Smooth muscle cell (in vitro differentiated cells): ENCODE results near the gene ADSS1. TPM values are rescaled to one million over a fixed set of nuclear protein-coding genes. Genes with fewer than 3 reads are reported as not detected.

Experiments used
- DNase-seq: peaks from one replicate; lab custom pipeline; 2025; ENCODE audit not compliant: unreplicated experiment; lab: John Stamatoyannopoulos, UW
- H2AFZ ChIP-seq: fragments of 200-600 bp; sonication (generic); 2 replicates; pipeline ENCODE4 v1.6.0; 2016; ENCODE audit warnings: antibody characterized with exemption, low read depth, mild to moderate bottlenecking
- H3F3A ChIP-seq: fragments of 200-600 bp; sonication (generic); 2 replicates; pipeline ENCODE4 v1.6.0; 2017; ENCODE audit warnings: antibody characterized with exemption, low read depth
- H3K27ac ChIP-seq: fragments of 200-600 bp; sonication (generic); 2 replicates; pipeline ENCODE4 v1.5.1; 2016; ENCODE audit warnings: low read depth, mild to moderate bottlenecking
- H3K27me3 ChIP-seq: fragments of 200-600 bp; sonication (generic); 2 replicates; pipeline ENCODE4 v1.6.1; 2016; ENCODE audit warnings: low read depth, mild to moderate bottlenecking
- H3K36me3 ChIP-seq: fragments of 200-600 bp; sonication (generic); 2 replicates; pipeline ENCODE4 v1.5.1; 2016; ENCODE audit warnings: low read depth
- H3K4me1 ChIP-seq: fragments of 200-600 bp; sonication (generic); 2 replicates; pipeline ENCODE4 v1.5.1; 2016; ENCODE audit warnings: low read depth
- H3K4me2 ChIP-seq: fragments of 200-600 bp; sonication (generic); 2 replicates; pipeline ENCODE4 v1.6.0; 2016; ENCODE audit warnings: mild to moderate bottlenecking
- H3K4me3 ChIP-seq: fragments of 200-600 bp; sonication (generic); 2 replicates; pipeline ENCODE4 v1.5.1; 2016; ENCODE audit warnings: mild to moderate bottlenecking
- H3K79me2 ChIP-seq: fragments of 200-600 bp; sonication (generic); 2 replicates; pipeline ENCODE4 v1.6.0; 2016; ENCODE audit warnings: low read depth, mild to moderate bottlenecking
- H3K9ac ChIP-seq: fragments of 200-600 bp; sonication (generic); 2 replicates; pipeline ENCODE4 v1.6.0; 2016; ENCODE audit warnings: low read depth
- H3K9me3 ChIP-seq: fragments of 200-600 bp; sonication (generic); replicated peaks from 2 replicates; pipeline ENCODE4 v1.5.1; 2016; ENCODE audit warnings: low read depth
- H4K20me1 ChIP-seq: fragments of 200-600 bp; sonication (generic); 2 replicates; pipeline ENCODE4 v1.6.0; 2016; ENCODE audit warnings: low read depth
- WGBS: methylation state at CpG from one replicate; pipeline ENCODE4 v1.1.7; 2016; ENCODE audit warnings: low lambda C conversion rate; 5-methylcytosine and 5-hydroxymethylcytosine counted together
- polyA plus RNA-seq: library from polyadenylated mRNA; unstranded; fragments of >200 nt; fragmentation: Nextera tagmentation; extraction: Ambion mirVana; gene quantifications from 2 replicates; pipeline ENCODE4 v1.2.1, GENCODE V29; 2016
- total RNA-seq: library from RNA; depleted of rRNA; stranded (reverse); fragments of >200 nt; gene quantifications from 2 replicates; pipeline ENCODE4 v1.2.3, GENCODE V29; 2014
- TF ChIP-seq, protein P1 (sequence below): fragments of 200-600 bp; sonication (generic); IDR thresholded peaks from 2 replicates; pipeline ENCODE4 v1.5.1; 2017; ENCODE audit warnings: borderline replicate concordance, mild to moderate bottlenecking, antibody characterized with exemption; ENCODE audit not compliant: insufficient read depth, poor library complexity, severe bottlenecking

Gene ADSS1
- total and polyA plus RNA-seq, 2 experiments from 2014 or later, result 7.8 to 43.0 TPM

DNA sequence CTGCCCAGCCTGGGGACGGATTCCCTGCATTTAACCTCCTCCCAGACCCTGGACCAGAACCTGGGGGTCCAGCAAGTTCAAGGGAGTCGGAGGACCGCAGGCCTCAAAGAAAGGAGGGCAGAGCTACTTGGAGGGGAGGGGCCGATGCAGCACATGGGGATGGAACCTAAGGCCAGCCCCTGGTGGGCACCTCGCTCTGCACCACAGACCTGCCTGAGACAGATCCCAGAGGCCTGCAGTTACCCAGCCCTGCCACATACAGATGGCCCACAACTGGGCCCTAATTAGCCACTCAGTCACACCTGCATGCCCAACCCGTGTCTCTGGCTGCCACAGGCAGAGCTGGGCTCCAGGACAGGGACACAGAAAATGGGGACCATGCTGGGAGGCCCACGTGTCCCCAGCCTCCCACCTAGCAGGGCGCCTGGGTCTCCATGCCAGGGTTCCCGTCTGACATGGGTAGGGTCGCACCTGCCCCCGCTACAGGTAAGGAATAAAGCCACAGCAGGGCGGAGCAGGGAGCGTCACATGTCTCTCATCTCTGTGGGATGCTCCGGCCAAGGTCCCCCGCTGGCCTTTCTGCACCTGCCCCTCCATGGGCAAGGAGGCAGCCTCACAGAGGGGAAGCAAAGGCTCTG lies 54.8 kb downstream of the ADSS1 start:
- Histone ChIP-seq H2AFZ (no peak overlapping the region), H3K27me3 (no peaks in the 10 kb centered on the region), H3K27ac (no peak overlapping the region), H4K20me1 (peaks cover 81% of the 10 kb centered on the region), H3K9ac (no peak overlapping the region), H3K4me3 (no peak overlapping the region), H3K9me3 (no peaks in the 10 kb centered on the region), H3K4me1 (no peaks in the 10 kb centered on the region), H3F3A (no peaks in the 10 kb centered on the region), H3K4me2 (no peak overlapping the region), H3K36me3 (no peaks in the 10 kb centered on the region), H3K79me2 (no peaks in the 10 kb centered on the region)
- TF ChIP-seq, protein P1, sequence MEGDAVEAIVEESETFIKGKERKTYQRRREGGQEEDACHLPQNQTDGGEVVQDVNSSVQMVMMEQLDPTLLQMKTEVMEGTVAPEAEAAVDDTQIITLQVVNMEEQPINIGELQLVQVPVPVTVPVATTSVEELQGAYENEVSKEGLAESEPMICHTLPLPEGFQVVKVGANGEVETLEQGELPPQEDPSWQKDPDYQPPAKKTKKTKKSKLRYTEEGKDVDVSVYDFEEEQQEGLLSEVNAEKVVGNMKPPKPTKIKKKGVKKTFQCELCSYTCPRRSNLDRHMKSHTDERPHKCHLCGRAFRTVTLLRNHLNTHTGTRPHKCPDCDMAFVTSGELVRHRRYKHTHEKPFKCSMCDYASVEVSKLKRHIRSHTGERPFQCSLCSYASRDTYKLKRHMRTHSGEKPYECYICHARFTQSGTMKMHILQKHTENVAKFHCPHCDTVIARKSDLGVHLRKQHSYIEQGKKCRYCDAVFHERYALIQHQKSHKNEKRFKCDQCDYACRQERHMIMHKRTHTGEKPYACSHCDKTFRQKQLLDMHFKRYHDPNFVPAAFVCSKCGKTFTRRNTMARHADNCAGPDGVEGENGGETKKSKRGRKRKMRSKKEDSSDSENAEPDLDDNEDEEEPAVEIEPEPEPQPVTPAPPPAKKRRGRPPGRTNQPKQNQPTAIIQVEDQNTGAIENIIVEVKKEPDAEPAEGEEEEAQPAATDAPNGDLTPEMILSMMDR, result no peak
- DNase-seq, result no peak
- 95% methylated on average over 15 of the region's 15 CpGs for WGBS

GRCh38 chr14:104779776-104780512 lies 55.9 kb downstream of the ADSS1 start:
- H3K9me3 ChIP-seq, result no peaks in the 10 kb centered on the region
- H3K79me2 ChIP-seq, result peaks cover 4% of the 10 kb centered on the region
- H3K9ac ChIP-seq, result no peak overlapping the region
- TF ChIP-seq, protein P1, result no peak
- no peaks in the 10 kb centered on the region for H3F3A ChIP-seq
- H3K4me1 ChIP-seq, result no peaks in the 10 kb centered on the region
- H3K4me3 ChIP-seq, result no peak overlapping the region
- no peak for DNase-seq
- H3K27me3 ChIP-seq, result no peaks in the 10 kb centered on the region
- peaks cover 93% of the 10 kb centered on the region for H4K20me1 ChIP-seq
- 97% methylated on average over 32 of the region's 32 CpGs for WGBS
- H3K4me2 ChIP-seq, result no peak overlapping the region
- H3K36me3 ChIP-seq, result no peaks in the 10 kb centered on the region
- H3K27ac ChIP-seq, result no peak overlapping the region
- no peak overlapping the region for H2AFZ ChIP-seq

DNA sequence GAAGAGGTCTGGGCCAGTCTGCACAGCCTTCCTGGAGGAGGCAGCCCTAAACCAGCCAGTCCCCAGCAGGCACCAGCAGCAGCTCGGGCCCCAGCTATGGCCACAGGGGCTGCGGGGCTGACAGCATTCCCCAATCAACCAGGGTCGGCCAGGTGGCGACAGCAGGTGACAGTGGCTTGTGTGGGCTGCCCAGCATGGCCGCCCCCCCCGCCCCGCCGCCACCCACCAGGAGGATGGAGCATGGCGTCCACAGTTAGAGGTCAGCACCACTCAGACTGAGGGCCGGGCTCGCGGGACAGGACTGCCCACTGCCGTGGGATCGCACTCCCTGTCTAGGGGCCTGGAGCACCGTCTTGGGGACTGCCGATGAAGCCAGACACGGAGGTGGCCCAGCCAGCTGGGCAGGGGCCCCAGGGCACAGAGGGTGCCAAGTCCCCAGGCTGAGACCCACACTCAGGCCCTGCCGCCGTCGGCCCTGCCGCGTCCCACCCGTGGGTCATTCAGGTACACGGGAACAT lies 56.5 kb downstream of the ADSS1 start:
- Histone ChIP-seq H3K36me3 (no peaks in the 10 kb centered on the region), H3K27me3 (no peaks in the 10 kb centered on the region), H3K9me3 (no peaks in the 10 kb centered on the region), H3K4me1 (no peaks in the 10 kb centered on the region), H3K27ac (no peak overlapping the region), H3K4me3 (no peak overlapping the region), H3K79me2 (peaks cover 4% of the 10 kb centered on the region), H3F3A (no peaks in the 10 kb centered on the region), H4K20me1 (peaks cover 96% of the 10 kb centered on the region), H2AFZ (no peak overlapping the region), H3K9ac (no peak overlapping the region), H3K4me2 (no peak overlapping the region)
- WGBS, result 97% methylated on average over 8 of the region's 24 CpGs
- TF ChIP-seq, protein P1, result no peak
- DNase-seq, result no peak
